H1 (cell line): Measurements from ENCODE around the gene SPDYE3. TPM values are rescaled to one million over a fixed set of nuclear protein-coding genes. Genes with fewer than 3 reads are reported as not detected.
"Not testable (repeated sequence)": the region's sequence is repeated elsewhere in the genome, so short reads cannot be mapped to it uniquely, and the experiment has no call there.

Experiments
- CTCF ChIA-PET: fragments of 300-600 bp; sonication (Branson Sonifier 250); formaldehyde crosslinking; loops from one replicate; lab custom pipeline; 2021; ENCODE audit not compliant: partially characterized antibody; lab: Charles Lee
- POLR2A ChIA-PET: fragments of 300-600 bp; sonication (Branson Sonifier 250); formaldehyde crosslinking; loops from one replicate; lab custom pipeline; 2021; ENCODE audit warnings: inconsistent platforms; ENCODE audit not compliant: partially characterized antibody; lab: Charles Lee
- DNase-seq, 2 experiments: peaks; one replicate each; pipeline versions ENCODE4 v3.0.0 to v3.0.0-alpha.2; 2010 to 2022; ENCODE audit warnings: low spot score in 2 of 2, low read depth in 1 of 2, mixed read lengths in 1 of 2
- FAIRE-seq: peaks from 2 replicates; lab custom pipeline; 2011; peaks lifted over from hg19 to GRCh38; lab: Jason Lieb, UNC
- H2AFZ ChIP-seq: 2 replicates; pipeline ENCODE4 v1.8.1; 2012; ENCODE audit warnings: low read length, inconsistent platforms
- H2AK5ac ChIP-seq: 2 replicates; pipeline ENCODE4 v1.6.1; 2013; ENCODE audit warnings: low read depth, low read length
- H2BK120ac ChIP-seq: replicated peaks from 2 replicates; pipeline ENCODE3; 2013; ENCODE audit warnings: low read depth, low read length, inconsistent platforms
- H2BK12ac ChIP-seq: 2 replicates; pipeline ENCODE4 v1.6.1; 2013; ENCODE audit warnings: low read depth, low read length
- H2BK15ac ChIP-seq: 2 replicates; pipeline ENCODE4 v1.6.1; 2013; ENCODE audit warnings: low read length
- H2BK20ac ChIP-seq: 2 replicates; pipeline ENCODE4 v1.6.1; 2013; ENCODE audit warnings: low read length
- H2BK5ac ChIP-seq: 2 replicates; pipeline ENCODE4 v1.6.1; 2013; ENCODE audit warnings: low read depth, low read length
- H3K14ac ChIP-seq: 2 replicates; pipeline ENCODE4 v1.6.1; 2013; ENCODE audit warnings: inconsistent platforms; ENCODE audit not compliant: insufficient read length
- H3K18ac ChIP-seq: 2 replicates; pipeline ENCODE4 v1.6.1; 2013; ENCODE audit warnings: low read length; ENCODE audit errors: extremely low read depth
- H3K23ac ChIP-seq: 2 replicates; pipeline ENCODE4 v1.6.1; 2013; ENCODE audit warnings: inconsistent platforms; ENCODE audit not compliant: insufficient read length
- H3K23me2 ChIP-seq: 2 replicates; pipeline ENCODE4 v1.6.1; 2013; ENCODE audit warnings: low read depth, low read length
- H3K27ac ChIP-seq: 2 replicates; pipeline ENCODE4 v1.6.1; 2011; ENCODE audit warnings: low read depth, low read length, inconsistent platforms
- H3K27me3 ChIP-seq, 4 experiments: replicated peaks in 1 of 4; 1 replicate in 1 of 4; 2 replicates in 3 of 4; pipeline versions ENCODE4 v1.6.1 to v1.8.1; 2011 to 2013; ENCODE audit warnings: low read length in 3 of 4, mild to moderate bottlenecking in 3 of 4, inconsistent platforms in 2 of 4, mixed read lengths in 2 of 4, moderate library complexity in 1 of 4; ENCODE audit not compliant: control insufficient read depth in 3 of 4, insufficient read depth in 3 of 4; ENCODE audit errors: extremely low read depth in 1 of 4
- H3K36me3 ChIP-seq, 4 experiments: 2 replicates each; pipeline versions ENCODE4 v1.6.1 to v1.8.1; 2011 to 2013; ENCODE audit warnings: mild to moderate bottlenecking in 4 of 4, low read length in 3 of 4, moderate library complexity in 2 of 4, control low read depth in 1 of 4, inconsistent platforms in 1 of 4; ENCODE audit not compliant: insufficient read depth in 4 of 4, control insufficient read depth in 2 of 4
- H3K4ac ChIP-seq: replicated peaks from 2 replicates; pipeline ENCODE3; 2013; ENCODE audit warnings: low read length, low read depth, mixed read lengths, inconsistent platforms; ENCODE audit not compliant: insufficient read length
- H3K4me1 ChIP-seq, 4 experiments: replicated peaks in 1 of 4; 1 replicate in 1 of 4; 2 replicates in 3 of 4; pipeline versions ENCODE4 v1.6.1 to v1.8.1; 2011 to 2013; ENCODE audit warnings: low read length in 3 of 4, inconsistent platforms in 2 of 4, mixed read lengths in 1 of 4; ENCODE audit not compliant: insufficient read depth in 4 of 4, control insufficient read depth in 3 of 4
- H3K4me2 ChIP-seq, 2 experiments: 2 replicates each; pipeline versions ENCODE4 v1.6.1 to v1.8.1; 2011 to 2013; ENCODE audit warnings: low read depth in 2 of 2, low read length in 2 of 2, control low read depth in 1 of 2, inconsistent platforms in 1 of 2, mild to moderate bottlenecking in 1 of 2; ENCODE audit not compliant: insufficient read depth in 1 of 2
- H3K4me3 ChIP-seq, 4 experiments: fragments of 200-600, 300-600 bp in 1 of 4; sonication (generic), shearing (Covaris generic), sonication (Bioruptor Twin) in 1 of 4; 2 replicates each; pipeline versions ENCODE4 v1.5.1 to v1.8.1; 2011 to 2016; ENCODE audit warnings: low read length in 4 of 4, low read depth in 3 of 4, control low read depth in 2 of 4, inconsistent platforms in 2 of 4, mild to moderate bottlenecking in 2 of 4, mixed read lengths in 1 of 4, moderate library complexity in 1 of 4; ENCODE audit not compliant: insufficient read depth in 2 of 4; ENCODE audit errors: extremely low read depth in 1 of 4
- H3K56ac ChIP-seq: replicated peaks from 2 replicates; pipeline ENCODE3; 2013; ENCODE audit warnings: low read depth, mild to moderate bottlenecking, mixed read lengths, low read length, inconsistent platforms; ENCODE audit not compliant: insufficient read length
- H3K79me1 ChIP-seq: 2 replicates; pipeline ENCODE4 v1.6.1; 2013; ENCODE audit warnings: low read depth, low read length, control low read depth
- H3K79me2 ChIP-seq, 2 experiments: 2 replicates each; pipeline versions ENCODE4 v1.6.1 to v1.8.1; 2012 to 2013; ENCODE audit warnings: low read length in 2 of 2, mild to moderate bottlenecking in 2 of 2, inconsistent platforms in 1 of 2; ENCODE audit not compliant: insufficient read depth in 2 of 2, control insufficient read depth in 1 of 2
- H3K9ac ChIP-seq, 4 experiments: replicated peaks in 1 of 4; 1 replicate in 1 of 4; 2 replicates in 3 of 4; pipeline versions ENCODE4 v1.6.1 to v1.8.1; 2011 to 2013; ENCODE audit warnings: low read depth in 3 of 4, low read length in 3 of 4, control low read depth in 2 of 4, mild to moderate bottlenecking in 2 of 4, moderate library complexity in 2 of 4, inconsistent platforms in 1 of 4; ENCODE audit errors: extremely low read depth in 1 of 4
- H3K9me3 ChIP-seq, 2 experiments: 2 replicates each; pipeline versions ENCODE4 v1.6.1 to v1.8.1; 2012 to 2013; ENCODE audit warnings: mild to moderate bottlenecking in 2 of 2, moderate library complexity in 2 of 2, control low read depth in 1 of 2, inconsistent platforms in 1 of 2, low read depth in 1 of 2, low read length in 1 of 2, mixed read lengths in 1 of 2; ENCODE audit not compliant: insufficient read depth in 2 of 2
- H4K20me1 ChIP-seq, 2 experiments: replicated peaks in 1 of 2; 2 replicates each; pipeline versions ENCODE3 to v1.8.1; 2011 to 2013; ENCODE audit warnings: inconsistent platforms in 2 of 2, low read length in 2 of 2, mild to moderate bottlenecking in 1 of 2; ENCODE audit not compliant: insufficient read depth in 2 of 2, control insufficient read depth in 1 of 2
- H4K5ac ChIP-seq: 2 replicates; pipeline ENCODE4 v1.6.1; 2013; ENCODE audit warnings: low read length, low read depth, mixed read lengths, inconsistent platforms; ENCODE audit not compliant: insufficient read length
- H4K8ac ChIP-seq: 2 replicates; pipeline ENCODE4 v1.8.0; 2013; ENCODE audit warnings: mild to moderate bottlenecking, moderate library complexity, low read length, inconsistent platforms; ENCODE audit not compliant: insufficient read depth; ENCODE audit errors: extremely low read depth
- H4K91ac ChIP-seq: replicated peaks from 2 replicates; pipeline ENCODE3; 2013; ENCODE audit warnings: low read length, mixed read lengths, inconsistent platforms; ENCODE audit not compliant: insufficient read length
- BACH1 ChIP-seq: IDR thresholded peaks from 2 replicates; pipeline ENCODE4 v1.6.1; 2012; ENCODE audit warnings: low read length, improper control_type of control experiment
- KDM4A ChIP-seq: IDR thresholded peaks from one replicate; pipeline ENCODE4 v1.7.1; 2012; ENCODE audit warnings: low read depth, mild to moderate bottlenecking, moderate library complexity, low read length, inconsistent platforms; ENCODE audit not compliant: severe bottlenecking
- MAX ChIP-seq: IDR thresholded peaks from 2 replicates; pipeline ENCODE4 v1.6.1; 2012; ENCODE audit warnings: inconsistent platforms
- NRF1 ChIP-seq: IDR thresholded peaks from 2 replicates; pipeline ENCODE4 v1.6.1; 2011; ENCODE audit warnings: mild to moderate bottlenecking, low read depth, low read length, improper control_type of control experiment
- PHF8 ChIP-seq: fragments of 200-600 bp; sonication (generic); conservative IDR thresholded peaks from 2 replicates; pipeline ENCODE4 v1.7.1; 2012; ENCODE audit warnings: low read depth, mild to moderate bottlenecking, inconsistent platforms, low read length, moderate library complexity
- POLR2A ChIP-seq, 2 experiments: IDR thresholded peaks; 1 replicate in 1 of 2; 2 replicates in 1 of 2; pipeline ENCODE4 v1.6.1; 2011; ENCODE audit warnings: low read depth in 2 of 2, low read length in 2 of 2, mild to moderate bottlenecking in 2 of 2; ENCODE audit errors: control extremely low read depth in 1 of 2
- SIN3A ChIP-seq, 2 experiments: IDR thresholded peaks in 1 of 2; conservative IDR thresholded peaks in 1 of 2; 2 replicates each; pipeline ENCODE4 v1.6.1; 2011 to 2012; ENCODE audit warnings: low read length in 2 of 2, improper control_type of control experiment in 1 of 2, low read depth in 1 of 2, mild to moderate bottlenecking in 1 of 2
- SP1 ChIP-seq: IDR thresholded peaks from 2 replicates; pipeline ENCODE4 v1.6.1; 2011; ENCODE audit warnings: low read depth, low read length
- TAF1 ChIP-seq: IDR thresholded peaks from 2 replicates; pipeline ENCODE4 v1.6.1; 2011; ENCODE audit warnings: mild to moderate bottlenecking, low read depth, low read length
- TBP ChIP-seq: IDR thresholded peaks from 2 replicates; pipeline ENCODE4 v1.6.1; 2011; ENCODE audit warnings: low read depth, low read length, improper control_type of control experiment
- WGBS, 2 experiments: shearing (Covaris generic) in 1 of 2; methylation state at CpG; one replicate each; pipeline versions ENCODE4 v1.1.6 to v1.1.7; 2013 to 2015; ENCODE audit warnings: low lambda C conversion rate in 2 of 2, mixed read lengths in 2 of 2, inconsistent platforms in 1 of 2, low coverage in 1 of 2, missing lambda C conversion rate in 1 of 2; ENCODE audit not compliant: insufficient replicate concordance in 2 of 2, insufficient coverage in 1 of 2, insufficient read length in 1 of 2; ENCODE audit errors: extremely low coverage in 1 of 2, missing lambda C conversion rate in 1 of 2; 5-methylcytosine and 5-hydroxymethylcytosine counted together
- polyA plus RNA-seq, 7 experiments: library from polyadenylated mRNA; depleted of rRNA in 3 of 7; stranded (reverse) in 5 of 7; unstranded in 2 of 7; fragments of >200 nt in 5 of 7; fragments of 200-250 nt in 2 of 7; gene quantifications; 1 replicate in 5 of 7; 2 replicates in 1 of 7; 4 replicates in 1 of 7; pipeline versions ENCODE4 v1.2.1 to v1.2.3, GENCODE V29; 2011 to 2013; ENCODE audit warnings: missing spikeins in 2 of 7, mixed read lengths in 2 of 7
- total RNA-seq: library from RNA; stranded (reverse); fragmentation: NEBNext Ultra II Directional; extraction: Animal tissue kit (Norgen Biotek cat#: 25700); gene quantifications from 2 replicates; pipeline ENCODE4 v1.2.1, GENCODE V29; 2021

The SPDYE3 gene
- total and polyA plus RNA-seq, 2 of the 8 experiments (the other 6 are each of a cell fraction or from before 2014, with no cell fraction given): not detected

- H2AFZ ChIP-seq, H4K91ac ChIP-seq, H4K20me1 ChIP-seq, H3K9me3 ChIP-seq, H3K23ac ChIP-seq, H2BK12ac ChIP-seq, FAIRE-seq, H3K56ac ChIP-seq, H2BK120ac ChIP-seq, H3K27me3 ChIP-seq, H2BK20ac ChIP-seq, H3K4ac ChIP-seq, H3K4me1 ChIP-seq, H3K14ac ChIP-seq, H3K23me2 ChIP-seq, H2AK5ac ChIP-seq, H2BK5ac ChIP-seq, H3K79me1 ChIP-seq: not testable (repeated sequence)
- Histone ChIP-seq H3K27ac (peak overlapping the region; percentile 90), H2BK15ac (peak overlapping the region; percentile 88; the same call in 1 of the 2 replicates), H3K79me2 (peaks cover 0 to 12% of the 10 kb centered on the region in 2 experiments; a peak in 2 of 4 replicates), H4K8ac (0 out of 2 replicates have a peak overlapping the region, but pooled peaks have one; percentile 79), H3K36me3 (peaks cover 0 to 10% (median 3%) of the 10 kb centered on the region in 4 experiments; a peak in 3 of 8 replicates), H3K18ac (peak overlapping the region; percentile 71), H3K9ac (peak overlapping the region; percentile 0 to 91 (median 71)), H4K5ac (peak overlapping the region; percentile 81), H3K4me2 (peak overlapping the region; percentile 46 to 55), H3K4me3 (peak overlapping the region; percentile 67 to 76 (median 72))
- ChIA-PET CTCF (interaction anchor here (0.6 to 1.5 kb wide), 2 partner anchors 9 to 154 kb away, joined by 3 to 6 read pairs; no protein-coding TSS in a partner anchor), POLR2A (interaction anchor here (0.6 to 1.6 kb wide), 6 partner anchors 23 to 366 kb away, joined by 3 to 4 read pairs (median 3); partner anchors contain the start of gene ZCWPW1)
- DNase-seq: peak; percentile 44 to 92
- 1% methylated on average over 76 of the region's 85 CpGs; no CpG with 5 or more reads in 1 of the 2 experiments for WGBS, 2 experiments
- TF ChIP-seq KDM4A (peak; percentile 47), MAX (peak; percentile 51), NRF1 (peak; percentile 54), BACH1 (peak; percentile 28; the same call in 1 of the 2 replicates), SP1 (peak; percentile 48; the same call in 1 of the 2 replicates), PHF8 (peak; percentile 93), TAF1 (peak; percentile 85), SIN3A (conservative IDR thresholded peaks at IDR 0.05 in 1 of 2, IDR thresholded peaks at IDR 0.05 in 1 of 2; ENCODE audit: low read depth in 1 of 2, low read length in 2 of 2) (peak in 1 of 2 experiments; percentile 68; a peak in 1 of 4 replicates), POLR2A (IDR thresholded peaks at IDR 0.05; ENCODE audit: control extremely low read depth in 1 of 2, low read depth in 2 of 2, low read length in 2 of 2) (peak; percentile 88 to 97), TBP (peak; percentile 58; the same call in 1 of the 2 replicates)
Measured at GRCh38 chr7:100335566-100336466, 28.3 kb downstream of the SPDYE3 start.
